K562 (cell line): ENCODE results near the gene LYPD6B.

Source experiments
- SNRNP70 ChIP-seq: fragments of 200-400 bp; formaldehyde crosslinking; optimal IDR thresholded peaks from 2 replicates; pipeline ENCODE3; 2017; ENCODE audit warnings: low read depth, low read length
- ZNF354B ChIP-seq: fragments of 250-450 bp; sonication (Bioruptor Pico); IDR thresholded peaks from 2 replicates; pipeline ENCODE4 v1.4.0; 2020
- ZNF511 ChIP-seq: sonication (generic); formaldehyde crosslinking; IDR thresholded peaks from 2 replicates; pipeline ENCODE4 v1.8.0; 2022; ENCODE audit warnings: mild to moderate bottlenecking, missing genetic modification reagents
- ZNF696 ChIP-seq: fragments of 250-450 bp; sonication (Bioruptor Pico); conservative IDR thresholded peaks from 2 replicates; pipeline ENCODE4 v1.4.0; 2020; ENCODE audit warnings: mild to moderate bottlenecking, moderate library complexity

GRCh38 chr2:149023091-149023490 is 15.4 kb upstream of the LYPD6B start:
- TF ChIP-seq ZNF354B (CRISPR knock-in tag) = no peak
- no peak for TF ChIP-seq ZNF696 (CRISPR knock-in tag)
- TF ChIP-seq SNRNP70 = no peak
- TF ChIP-seq ZNF511 (CRISPR knock-in tag) = no peak
